ENCODE data around the gene UMPS.

- TF ChIP-seq CTCF (IDR thresholded peaks at IDR 0.05) (no peak), SP1 (CRISPR knock-in tag; conservative IDR thresholded peaks at IDR 0.05) (no peak), NR2C2 (CRISPR knock-in tag; IDR thresholded peaks at IDR 0.05) (no peak)
These were observed 28.6 kb upstream of the UMPS start for GRCh38 chr3:124701687-124702086.

Measured in WTC11 (cell line).